GM12892 (cell line): ENCODE data around the gene TSPAN5.

Experiments used
- POLR2A ChIP-seq: IDR thresholded peaks from 2 replicates; pipeline ENCODE4 v1.6.1; 2011; ENCODE audit warnings: low read depth, low read length, control low read depth
- POLR2AphosphoS5 ChIP-seq: IDR thresholded peaks from 2 replicates; pipeline ENCODE4 v1.6.1; 2011; ENCODE audit warnings: low read depth, low read length, control low read depth

GRCh38 chr4:98608356-98608755 is 50.1 kb downstream of the TSPAN5 start:
- TF ChIP-seq POLR2AphosphoS5: no peak
- TF ChIP-seq POLR2A: no peak
